CD4-positive, alpha-beta T cell treated with Interleukin-4 for 4 hours (primary cell): Measurements from ENCODE around the gene CTSH.
"Not testable (repeated sequence)": the region's sequence is repeated elsewhere in the genome, so short reads cannot be mapped to it uniquely, and the experiment has no call there.

Source experiments
- DNase-seq: peaks from one replicate; pipeline ENCODE4 v3.0.0-alpha.2; 2020

CTSH gene

DNA sequence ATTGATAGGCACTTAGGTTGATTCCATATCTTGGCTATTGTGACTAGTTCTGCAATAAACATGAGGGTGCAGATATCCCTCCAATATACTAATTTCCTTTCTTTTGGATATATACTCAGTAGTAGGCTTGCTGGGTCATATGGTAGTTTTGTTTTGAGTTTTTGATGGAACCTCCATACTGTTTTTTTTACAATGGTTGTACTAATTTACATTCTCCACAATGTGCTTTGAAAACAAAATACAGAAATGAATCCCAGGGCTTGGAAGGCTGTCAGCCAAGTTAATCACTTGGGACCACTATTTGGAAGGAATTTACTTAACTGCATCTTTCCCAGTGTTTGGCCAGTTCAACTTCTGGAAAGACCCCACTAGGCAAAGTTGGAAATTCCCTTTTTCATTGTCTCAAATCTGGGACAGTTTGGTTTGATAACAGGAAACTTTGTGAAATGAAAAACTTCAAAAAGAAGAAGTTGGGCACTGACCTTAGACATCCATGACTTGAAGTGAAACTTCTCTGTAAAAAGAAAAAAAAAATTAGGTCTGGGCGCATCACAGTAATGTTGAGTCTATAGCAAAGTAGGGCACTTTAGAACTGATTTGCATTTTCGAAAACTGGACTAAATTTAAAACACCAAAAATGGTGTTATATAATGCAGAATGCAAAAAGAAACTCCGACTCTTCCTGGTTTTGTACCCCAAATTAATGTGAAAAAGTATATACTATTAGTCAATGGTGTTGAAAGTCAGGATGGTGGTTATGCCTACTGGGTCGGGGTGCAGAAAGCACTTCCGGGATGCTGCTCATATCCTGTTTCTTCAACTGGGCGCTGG lies 6.0 kb downstream of the CTSH start:
- DNase-seq, result peak; percentile 51

DNA sequence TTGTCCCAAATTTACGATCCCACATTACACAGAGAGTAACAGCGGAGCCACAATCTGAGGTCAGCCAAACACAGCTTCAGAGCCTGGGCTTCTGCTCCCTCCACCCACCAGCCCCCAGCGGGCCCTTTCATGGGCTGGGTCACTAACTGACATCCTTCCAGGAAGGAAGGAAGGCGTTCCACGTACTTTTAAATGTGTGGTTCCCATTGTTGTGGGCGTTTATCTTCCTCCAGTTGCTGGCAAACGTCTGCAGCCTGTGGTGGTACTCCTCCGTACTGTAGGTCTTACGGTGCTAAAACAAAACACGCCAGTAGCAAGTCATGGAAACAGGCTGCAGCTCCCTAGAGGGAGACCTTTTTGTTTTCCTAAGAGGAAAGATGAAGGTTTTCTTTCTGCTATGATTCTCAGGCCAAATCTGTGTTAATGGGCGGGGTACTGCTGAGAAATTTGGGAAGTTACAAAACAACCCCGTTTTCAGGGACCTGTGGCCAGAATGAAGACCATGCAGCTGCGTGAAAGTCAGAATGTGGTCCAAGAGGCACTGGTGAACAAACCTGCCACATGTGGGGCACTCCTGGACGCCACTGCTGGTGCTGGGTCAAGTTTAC lies 7.6 kb downstream of the CTSH start:
- DNase-seq, result no peak

DNA sequence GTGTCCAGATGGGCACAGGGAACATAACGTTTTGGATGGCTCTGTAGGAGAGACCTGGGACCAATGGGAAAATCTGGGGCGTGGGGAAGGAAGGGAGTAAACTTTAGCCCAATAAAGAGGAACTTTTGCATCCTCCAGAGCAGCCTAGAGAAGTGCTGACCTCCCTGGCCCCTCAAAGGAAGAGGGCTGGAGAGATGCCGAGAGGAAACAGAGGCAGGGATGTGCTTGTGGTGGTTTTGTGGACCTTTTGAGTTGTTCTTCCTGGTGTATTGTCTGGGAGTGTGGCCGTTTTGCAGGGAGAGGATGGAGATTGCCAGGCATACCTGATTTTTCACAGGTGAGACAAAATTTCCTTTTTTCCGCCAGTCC lies 10.2 kb downstream of the CTSH start:
- no peak for DNase-seq

- no peak for DNase-seq
Measured at GRCh38 chr15:78933823-78934654, 10.8 kb downstream of the CTSH start.

GRCh38 chr15:78933187-78933822 lies 11.5 kb downstream of the CTSH start:
- no peak for DNase-seq

GRCh38 chr15:78932258-78932808 lies 12.5 kb downstream of the CTSH start:
- no peak for DNase-seq

- no peak for DNase-seq
Measured at GRCh38 chr15:78931439-78932257, 13.2 kb downstream of the CTSH start.

- DNase-seq, result no peak
Measured at GRCh38 chr15:78930577-78931388, 14.1 kb downstream of the CTSH start.

DNA sequence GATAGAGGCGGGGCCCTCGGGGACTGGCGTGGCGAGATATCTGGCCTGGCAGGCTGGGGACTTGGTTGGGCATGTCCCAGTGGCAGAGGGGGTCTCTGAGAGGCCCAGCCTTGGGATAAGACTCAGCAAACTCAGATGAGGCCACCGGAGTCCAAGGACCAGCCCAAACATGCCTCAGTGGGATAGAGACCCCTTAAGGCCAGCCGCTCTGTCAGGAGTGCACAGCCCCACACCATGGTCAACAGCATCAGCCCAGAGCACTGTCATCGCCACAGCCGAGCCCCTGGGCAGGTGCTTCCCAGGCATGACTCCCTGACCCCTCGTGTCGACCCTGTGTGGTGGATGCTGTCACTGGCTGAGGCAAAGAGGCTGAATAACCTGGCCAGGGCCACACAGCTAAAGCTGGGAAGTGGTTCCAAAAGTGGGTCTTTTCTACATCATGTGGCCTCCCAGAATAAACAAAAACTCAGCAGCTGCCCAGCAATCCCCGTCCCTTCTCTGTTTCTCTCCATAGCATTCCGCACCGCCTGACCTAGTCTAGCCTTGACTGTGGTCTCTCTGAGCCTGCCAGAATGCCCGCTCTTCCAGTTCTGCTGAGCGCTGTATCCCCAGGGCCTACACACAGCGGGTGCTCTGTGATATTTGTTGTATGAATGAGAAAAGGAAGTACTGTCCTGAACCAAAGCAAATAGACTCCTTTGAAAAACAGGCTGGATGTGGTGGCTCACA lies 15.1 kb downstream of the CTSH start:
- DNase-seq, result no peak

- no peak for DNase-seq
Measured at GRCh38 chr15:78928616-78929093, 16.2 kb downstream of the CTSH start.

DNA sequence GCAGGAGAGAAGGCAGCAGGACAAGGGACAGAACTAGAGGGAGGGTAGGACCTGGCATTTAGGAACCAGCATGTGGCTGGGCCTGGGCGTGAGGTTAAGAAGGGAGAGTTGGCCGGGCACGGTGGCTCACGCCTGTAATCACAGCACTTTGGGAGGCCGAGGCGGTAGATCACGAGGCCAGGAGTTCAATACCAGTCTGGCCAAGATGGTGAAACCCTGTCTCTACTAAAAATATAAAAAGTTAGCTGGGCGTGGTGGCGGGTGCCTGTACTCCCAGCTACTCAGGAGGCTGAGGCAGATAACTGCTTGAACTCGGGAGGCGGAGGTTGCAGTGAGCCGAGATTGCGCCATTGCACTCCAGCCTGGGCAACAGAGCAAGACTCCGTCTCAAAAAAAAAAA lies 16.7 kb downstream of the CTSH start:
- DNase-seq, result not testable (repeated sequence)

GRCh38 chr15:78927077-78927790 lies 17.6 kb downstream of the CTSH start:
- DNase-seq, result no peak

DNA sequence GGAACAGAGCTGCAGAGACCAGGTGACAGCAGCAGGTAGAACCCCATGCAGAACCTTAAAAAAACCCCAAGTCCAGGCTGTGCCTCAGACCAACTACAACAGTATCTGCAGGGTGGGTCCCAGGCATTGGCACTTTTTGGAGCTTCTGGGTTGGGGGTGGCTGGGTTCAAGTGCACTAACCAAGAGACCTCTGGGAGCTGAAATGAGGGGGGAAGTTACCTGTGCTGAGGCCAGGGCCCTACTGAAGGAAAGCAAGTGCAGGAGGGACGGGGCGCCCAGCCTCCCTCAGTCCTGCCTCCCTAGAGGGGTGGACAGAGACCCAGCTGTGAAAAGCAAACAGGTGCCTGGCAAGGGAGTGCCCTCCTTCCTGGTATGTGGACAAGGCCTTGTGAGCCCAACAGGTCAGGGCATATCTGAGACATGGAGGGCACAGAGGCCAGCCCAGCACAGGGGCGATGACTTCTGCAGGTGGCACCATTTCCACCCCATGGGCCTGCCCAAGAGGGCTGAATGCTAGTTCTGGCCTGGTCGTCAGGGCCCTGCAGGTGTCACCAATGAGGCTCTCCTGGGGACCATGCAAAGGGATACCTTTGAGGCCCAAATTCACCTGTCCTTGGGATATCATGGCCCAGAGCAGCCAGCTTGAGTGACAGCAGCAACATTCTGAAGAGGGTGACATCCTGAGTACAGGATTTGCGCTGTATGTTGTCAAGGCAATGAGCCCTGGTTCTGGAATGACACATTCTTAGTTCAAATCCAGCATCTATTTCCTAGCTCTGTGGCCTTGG lies 18.7 kb downstream of the CTSH start:
- DNase-seq, result no peak

DNA sequence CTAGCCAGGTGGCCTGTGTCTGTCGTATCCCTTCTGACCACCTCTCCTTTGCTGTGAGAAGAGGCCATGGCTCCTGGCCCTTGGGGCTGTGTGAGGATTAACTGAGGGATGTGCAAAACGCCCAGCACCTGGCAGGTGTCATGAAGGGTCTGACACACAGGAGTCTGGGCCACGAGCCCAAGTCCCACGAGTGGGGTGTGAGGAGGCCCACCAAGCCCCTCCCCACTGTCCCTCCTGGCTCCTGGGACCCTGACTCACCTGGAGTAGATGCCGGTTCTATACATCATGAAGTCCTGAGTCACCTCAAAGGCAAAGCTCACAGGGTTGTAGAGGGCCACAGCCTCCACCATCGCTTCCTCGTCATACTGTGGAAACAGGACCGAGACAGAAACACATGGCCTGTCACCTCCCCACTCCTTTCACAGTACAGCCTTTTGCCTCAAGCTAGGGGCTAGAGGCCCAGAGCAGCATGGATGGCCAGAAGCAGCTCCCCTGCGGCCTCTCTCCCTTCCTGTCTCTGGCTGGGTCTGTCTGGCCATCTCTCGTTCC lies 19.7 kb downstream of the CTSH start:
- DNase-seq, result no peak

- DNase-seq, result no peak
Measured at GRCh38 chr15:78923480-78924360, 21.1 kb downstream of the CTSH start.

DNA sequence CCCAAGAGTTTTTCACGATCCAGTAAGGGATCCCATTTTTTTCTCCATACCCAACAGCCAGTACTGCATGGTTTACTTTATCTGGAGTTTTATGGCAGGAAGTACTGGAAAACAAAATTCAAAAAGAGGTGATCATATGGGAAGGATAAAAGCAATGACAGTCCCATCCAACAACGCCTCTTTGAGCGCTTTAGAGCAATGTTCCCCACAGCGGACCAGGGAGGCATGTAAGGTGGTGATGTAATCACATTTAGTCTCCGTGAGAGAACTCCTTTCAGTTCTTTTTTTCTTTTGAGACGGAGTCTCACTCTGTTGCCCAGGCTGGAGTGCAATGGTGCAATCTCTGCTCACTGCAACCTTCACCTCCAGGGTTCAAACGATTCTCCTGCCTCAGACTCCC lies 21.8 kb downstream of the CTSH start:
- no peak for DNase-seq

- DNase-seq, result no peak
Measured at GRCh38 chr15:78922527-78922926, 22.3 kb downstream of the CTSH start.
